ENCODE data around the gene SCRN1. TPM values are rescaled to one million over a fixed set of nuclear protein-coding genes. Genes with fewer than 3 reads are reported as not detected.
A peak's percentile ranks its signal among the peaks of the same experiment; 100 is the strongest.

The SCRN1 gene
- total and polyA plus RNA-seq, 2 of the 13 experiments (the other 11 are each of a cell fraction or from before 2014, with no cell fraction given) = 43.2 to 49.8 TPM

GRCh38 chr7:29989257-29989995, at the start of gene SCRN1 (continued):
- TF ChIP-seq SALL2 (CRISPR knock-in tag; IDR thresholded peaks at IDR 0.05) (no peak), SRY (CRISPR knock-in tag; IDR thresholded peaks at IDR 0.05) (peak; percentile 36; the same call in 1 of the 2 replicates), KMT2B (CRISPR knock-in tag; IDR thresholded peaks at IDR 0.05) (0 out of 2 replicates have a peak, but pooled peaks have one; percentile 23), MAFG (CRISPR knock-in tag; IDR thresholded peaks at IDR 0.05) (no peak), ZNF205 (CRISPR knock-in tag; IDR thresholded peaks at IDR 0.05) (no peak), IKZF1 (IDR thresholded peaks at IDR 0.05) (no peak), ZNF547 (CRISPR knock-in tag; IDR thresholded peaks at IDR 0.05) (peak; percentile 64; the same call in 1 of the 2 replicates), ZMYM3 (CRISPR knock-in tag; IDR thresholded peaks at IDR 0.05) (no peak), ZNF550 (CRISPR knock-in tag; IDR thresholded peaks at IDR 0.05; ENCODE audit: borderline replicate concordance) (no peak), DR1 (CRISPR knock-in tag; IDR thresholded peaks at IDR 0.05) (0 out of 2 replicates have a peak, but pooled peaks have one; percentile 40), ZNF674 (CRISPR knock-in tag; IDR thresholded peaks at IDR 0.05; ENCODE audit: low read depth) (no peak), ZNF891 (CRISPR knock-in tag; IDR thresholded peaks at IDR 0.05) (peak; percentile 48; the same call in 1 of the 2 replicates), CENPT (CRISPR knock-in tag; IDR thresholded peaks at IDR 0.05; ENCODE audit: low read depth) (no peak), NR0B2 (CRISPR knock-in tag; IDR thresholded peaks at IDR 0.05) (peak; percentile 80), CSRNP1 (CRISPR knock-in tag; IDR thresholded peaks at IDR 0.05) (no peak), RERE (CRISPR knock-in tag; IDR thresholded peaks at IDR 0.05; ENCODE audit: low read depth) (no peak), KDM6A (CRISPR knock-in tag; IDR thresholded peaks at IDR 0.05; ENCODE audit: low read depth) (no peak), ZNF333 (CRISPR knock-in tag; IDR thresholded peaks at IDR 0.05; ENCODE audit: borderline replicate concordance) (0 out of 2 replicates have a peak, but pooled peaks have one; percentile 75), TBL1XR1 (IDR thresholded peaks at IDR 0.05; ENCODE audit: borderline replicate concordance, low read length, partially characterized antibody) (no peak), TSC22D2 (CRISPR knock-in tag; IDR thresholded peaks at IDR 0.05; ENCODE audit: borderline replicate concordance) (no peak), ARNT (IDR thresholded peaks at IDR 0.05) (no peak), ZNF30 (CRISPR knock-in tag; IDR thresholded peaks at IDR 0.05) (no peak), SMARCE1 (IDR thresholded peaks at IDR 0.05; ENCODE audit: borderline replicate concordance) (no peak), ZNF619 (CRISPR knock-in tag; IDR thresholded peaks at IDR 0.05) (no peak)

All from HepG2 (cell line).